NCI-H345 (cell line): ENCODE results near the gene EFCC1.
A peak's percentile ranks its signal among the peaks of the same experiment; 100 is the strongest.

Source experiments
- DNase-seq: peaks from one replicate; lab custom pipeline; 2025; lab: John Stamatoyannopoulos, UW

The EFCC1 gene, protein sequence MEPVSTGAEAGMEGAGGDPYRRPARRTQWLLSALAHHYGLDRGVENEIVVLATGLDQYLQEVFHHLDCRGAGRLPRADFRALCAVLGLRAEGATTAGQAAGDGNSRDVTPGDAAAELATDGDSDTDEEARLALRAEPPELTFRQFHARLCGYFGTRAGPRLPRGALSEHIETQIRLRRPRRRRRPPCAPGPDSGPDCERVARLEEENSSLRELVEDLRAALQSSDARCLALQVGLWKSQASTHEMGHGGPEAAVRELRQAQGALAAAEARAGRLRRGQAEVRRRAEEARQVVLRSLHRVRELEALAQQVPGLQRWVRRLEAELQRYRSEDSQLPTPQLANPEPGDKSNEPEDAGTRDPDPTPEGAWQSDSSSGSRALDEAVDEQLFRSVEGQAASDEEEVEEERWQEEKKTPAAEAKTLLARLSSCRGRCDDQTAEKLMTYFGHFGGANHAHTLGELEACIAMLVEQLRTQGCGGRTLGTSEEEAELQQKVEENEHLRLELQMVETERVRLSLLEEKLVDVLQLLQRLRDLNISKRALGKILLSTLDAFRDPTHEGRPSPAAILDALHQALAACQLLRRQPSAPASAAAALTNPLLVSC

DNA sequence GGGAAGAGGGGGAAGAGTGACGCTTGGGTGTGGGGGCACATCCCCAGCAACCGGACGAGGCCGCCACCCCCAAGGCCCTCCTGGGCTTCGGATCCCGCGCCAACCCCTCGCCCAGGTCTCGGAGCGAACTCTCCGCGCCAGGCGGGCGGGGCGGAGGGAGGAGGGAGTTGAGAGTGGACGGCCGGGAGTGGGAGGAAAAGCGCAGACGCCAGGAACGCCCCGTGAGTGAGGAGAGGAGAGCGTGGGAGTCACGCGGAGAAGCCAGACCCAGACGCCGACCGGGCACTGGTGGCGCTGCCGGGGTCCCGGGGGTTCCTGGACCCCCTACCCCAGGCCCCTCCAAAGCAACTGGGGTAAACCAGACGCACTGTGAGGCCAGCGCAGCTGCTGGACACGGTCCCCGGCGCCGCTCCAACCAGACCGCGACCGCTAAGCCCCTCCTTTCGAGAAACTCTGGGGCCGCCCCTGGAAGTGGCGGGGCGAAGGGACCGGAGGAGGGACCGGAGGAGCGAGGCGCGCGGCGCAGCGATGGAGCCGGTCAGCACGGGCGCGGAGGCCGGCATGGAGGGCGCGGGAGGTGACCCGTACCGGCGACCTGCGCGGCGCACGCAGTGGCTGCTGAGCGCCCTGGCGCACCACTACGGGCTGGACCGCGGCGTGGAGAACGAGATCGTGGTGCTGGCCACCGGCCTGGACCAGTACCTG lies at the start of gene EFCC1:
TSS of gene EFCC1 (plus strand) at position 204 of the 705 bp plus-strand sequence. CDS start at position 529, 325 bp downstream.
- DNase-seq: no peak

DNA sequence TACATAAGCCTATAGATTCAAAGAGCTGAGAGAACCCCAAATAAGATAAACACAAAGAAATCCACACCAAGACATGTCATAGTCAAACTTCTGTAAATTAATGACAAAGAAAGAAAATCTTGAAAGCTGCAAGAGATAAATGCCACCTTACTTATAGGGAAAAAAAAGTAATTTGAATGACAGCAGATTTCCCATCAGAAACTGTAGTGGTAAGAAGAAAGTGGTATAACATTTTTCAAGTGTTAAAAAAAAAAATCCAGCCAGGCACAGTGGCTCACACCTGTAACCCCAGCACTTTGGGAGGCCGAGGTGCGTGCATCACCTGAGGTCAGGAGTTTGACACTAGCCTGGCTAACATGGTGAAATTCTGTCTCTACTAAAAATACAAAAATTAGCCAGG lies 44.7 kb upstream of the EFCC1 start:
- no peak for DNase-seq

DNA sequence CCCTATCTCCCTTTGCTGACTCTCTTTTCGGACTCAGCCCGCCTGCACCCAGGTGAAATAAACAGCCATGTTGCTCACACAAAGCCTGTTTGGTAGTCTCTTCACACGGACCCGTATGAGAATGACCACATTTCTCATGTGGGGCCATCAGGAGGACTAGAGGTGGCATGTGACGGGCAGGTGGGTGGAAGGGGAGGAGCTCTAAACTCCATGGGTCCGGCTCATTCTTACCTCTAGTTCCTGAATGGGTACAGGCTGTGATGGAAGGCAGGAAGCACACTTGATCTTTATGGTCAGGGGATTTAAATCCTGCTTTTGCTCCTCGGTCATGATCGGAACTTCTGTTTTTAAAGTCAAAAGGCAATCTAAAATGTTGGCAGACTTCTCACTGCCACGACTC lies 35.8 kb upstream of the EFCC1 start:
- no peak for DNase-seq

DNA sequence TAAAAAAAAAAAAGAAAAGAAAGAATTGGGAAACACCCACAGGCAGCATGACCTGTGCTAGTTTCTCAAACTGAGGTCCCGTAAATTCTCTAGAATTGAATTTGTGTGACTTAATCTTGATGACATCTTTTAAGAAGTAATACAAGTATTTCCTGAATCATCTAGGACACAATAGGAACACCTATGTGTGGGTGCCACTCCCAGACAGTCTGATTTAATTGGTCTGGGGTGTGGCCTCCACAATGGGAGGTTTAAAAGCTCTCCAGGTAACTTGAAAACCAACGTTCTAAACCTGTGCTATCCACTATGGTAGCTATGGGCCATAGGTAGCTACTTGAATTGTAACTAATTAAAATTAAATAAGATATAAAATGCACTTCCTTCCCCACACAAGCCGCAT lies 35.3 kb upstream of the EFCC1 start:
- DNase-seq: no peak

DNA sequence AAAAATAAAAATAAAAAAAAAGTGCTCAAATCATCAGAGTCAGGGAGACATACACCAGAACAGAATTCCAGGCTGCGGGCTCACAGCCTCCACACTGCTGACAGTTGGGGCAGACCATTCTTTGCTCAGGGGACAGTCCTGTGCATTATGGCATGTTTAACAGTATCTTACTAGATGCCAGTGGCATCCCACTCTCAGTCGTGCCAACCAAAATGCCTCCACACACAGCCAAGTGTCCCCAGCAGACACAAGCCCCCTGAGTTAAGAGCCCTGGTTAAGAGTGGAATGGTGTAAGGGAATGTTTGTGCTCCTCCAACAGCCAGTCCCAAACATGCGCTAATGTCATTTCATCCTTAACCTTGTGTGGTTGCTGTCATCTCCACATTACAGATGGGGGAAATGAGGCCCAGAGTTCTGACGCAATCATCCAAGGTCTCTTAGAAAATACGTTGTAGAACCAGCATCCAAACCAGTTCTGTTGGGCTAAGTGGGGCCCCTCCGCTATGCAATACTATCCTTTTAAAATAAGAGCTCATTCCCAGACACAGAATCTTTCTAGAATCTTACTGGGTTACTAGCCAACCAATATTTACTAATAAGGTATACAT lies 33.3 kb upstream of the EFCC1 start:
- no peak for DNase-seq

DNA sequence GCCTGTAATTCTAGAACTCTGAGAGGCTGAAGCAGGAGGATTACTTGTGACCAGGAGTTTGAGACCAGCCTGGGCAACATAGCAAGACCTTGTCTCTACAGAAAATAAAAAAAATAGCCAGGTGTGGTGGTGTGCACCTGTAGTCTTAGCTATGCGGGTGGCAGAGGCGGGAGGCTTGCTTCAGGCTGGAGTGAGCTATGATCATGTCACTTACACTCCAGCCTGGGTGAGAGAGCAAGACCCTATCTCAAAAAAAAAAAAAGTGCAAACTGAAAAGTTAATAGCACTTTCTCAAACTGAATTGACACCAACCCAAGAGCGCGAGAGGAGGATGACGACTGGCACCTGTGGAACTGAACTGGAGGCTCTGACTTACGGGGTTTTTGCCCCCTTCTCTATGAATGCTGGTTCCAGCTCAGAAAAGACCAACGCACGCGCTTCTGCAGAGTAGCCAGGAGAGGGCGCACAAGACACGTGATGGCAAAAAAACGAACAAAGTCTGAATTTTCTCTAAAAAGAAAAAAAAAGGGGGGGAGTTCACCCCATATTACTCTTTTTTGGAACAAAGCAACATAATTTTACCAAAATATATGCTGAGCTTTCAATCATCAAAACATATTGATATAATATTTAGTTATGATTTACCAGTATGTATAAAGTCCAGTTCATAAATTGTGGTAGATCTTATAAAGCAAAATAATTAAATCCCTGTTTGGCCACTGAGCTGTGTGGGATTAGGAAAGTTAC lies 30.9 kb upstream of the EFCC1 start:
- DNase-seq: peak; percentile 35

DNA sequence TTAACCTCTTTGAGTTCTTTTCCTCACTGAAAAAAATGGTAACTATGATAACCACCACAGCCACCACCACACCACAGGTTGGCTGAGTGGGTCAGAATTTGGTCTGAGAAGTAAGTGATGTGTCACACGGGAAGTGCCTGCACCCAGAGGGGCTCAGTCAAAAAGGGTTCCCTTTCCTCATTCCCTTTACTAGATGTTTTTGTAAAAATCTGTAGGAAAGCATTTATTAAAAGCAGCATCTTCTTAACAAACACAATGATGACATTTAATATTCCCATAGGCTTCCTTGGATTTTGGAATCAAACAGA lies 30.4 kb upstream of the EFCC1 start:
- DNase-seq: no peak

DNA sequence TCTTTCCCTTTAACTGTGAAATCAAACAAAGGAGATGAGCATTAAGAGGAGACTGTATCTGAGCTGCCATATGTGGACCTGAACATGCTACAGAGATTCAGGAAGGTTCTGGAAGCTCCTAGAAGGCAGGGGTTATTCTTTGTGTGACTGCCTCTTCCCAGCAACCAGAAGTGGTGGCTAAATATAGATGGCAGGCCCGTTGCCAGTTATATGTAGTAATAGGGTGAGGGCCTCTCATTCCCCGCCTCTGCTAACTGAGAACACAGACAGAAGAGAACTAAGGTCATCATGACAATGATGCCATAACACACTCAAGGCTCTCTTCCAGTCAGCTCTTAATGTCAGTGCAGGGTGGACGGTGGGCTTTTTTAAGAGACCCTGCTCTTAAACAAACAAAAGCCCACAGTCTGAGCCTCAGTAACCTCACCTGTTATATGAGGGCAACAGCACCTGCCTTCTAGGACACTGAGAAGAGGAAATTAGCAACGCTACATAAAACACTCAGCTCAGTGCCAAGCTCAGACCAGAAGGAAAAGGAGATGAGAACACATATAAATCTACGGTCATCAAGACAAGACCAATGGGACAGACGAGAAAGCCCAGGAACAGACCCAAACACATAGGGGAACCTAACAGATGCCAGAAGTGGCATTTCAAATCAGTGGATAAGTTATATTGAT lies 29.5 kb upstream of the EFCC1 start:
- DNase-seq: no peak

DNA sequence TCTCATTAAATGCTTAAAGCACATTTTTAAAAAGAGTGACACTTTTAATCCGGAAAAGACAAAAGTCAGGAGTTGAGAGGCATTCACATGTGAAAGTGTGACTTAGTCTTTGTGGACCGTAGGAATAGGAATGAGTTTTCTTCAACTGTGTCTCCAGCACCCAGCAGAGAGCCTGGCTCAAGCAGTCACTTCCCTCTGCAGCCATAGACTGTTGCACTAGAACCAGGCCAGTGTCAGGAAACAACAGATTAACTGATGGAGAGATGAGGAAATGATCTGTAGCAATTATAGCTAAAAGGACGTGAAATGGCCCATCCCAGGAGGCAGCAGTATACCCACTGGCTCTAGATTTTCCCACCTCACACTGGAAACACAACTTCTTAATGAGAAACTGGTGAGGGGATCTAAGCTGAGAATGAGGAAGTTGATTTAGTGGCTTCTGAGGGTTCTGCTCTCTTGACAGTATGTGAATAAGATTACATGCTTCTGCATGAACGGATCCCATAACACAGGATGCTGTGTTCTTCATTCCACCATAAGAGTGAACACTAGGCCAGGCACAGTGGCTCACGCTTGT lies 27.0 kb upstream of the EFCC1 start:
- no peak for DNase-seq

DNA sequence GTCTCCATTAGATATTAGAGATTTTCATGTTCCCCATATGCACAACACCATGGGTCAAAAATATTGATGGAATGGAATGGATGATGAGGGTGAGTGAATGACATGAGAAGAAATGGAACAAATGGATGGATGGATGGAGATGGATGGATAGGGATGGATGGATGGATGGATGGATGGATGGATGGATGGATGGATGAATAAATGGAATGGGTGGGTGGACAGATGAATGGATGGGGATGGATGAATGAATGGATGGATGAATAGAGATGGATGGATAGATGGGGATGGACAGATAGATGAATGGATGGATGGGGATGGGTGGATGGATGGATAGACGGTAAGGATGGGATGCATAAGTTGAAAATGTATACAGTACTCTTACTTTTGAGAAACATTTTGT lies 25.8 kb upstream of the EFCC1 start:
- DNase-seq: no peak

DNA sequence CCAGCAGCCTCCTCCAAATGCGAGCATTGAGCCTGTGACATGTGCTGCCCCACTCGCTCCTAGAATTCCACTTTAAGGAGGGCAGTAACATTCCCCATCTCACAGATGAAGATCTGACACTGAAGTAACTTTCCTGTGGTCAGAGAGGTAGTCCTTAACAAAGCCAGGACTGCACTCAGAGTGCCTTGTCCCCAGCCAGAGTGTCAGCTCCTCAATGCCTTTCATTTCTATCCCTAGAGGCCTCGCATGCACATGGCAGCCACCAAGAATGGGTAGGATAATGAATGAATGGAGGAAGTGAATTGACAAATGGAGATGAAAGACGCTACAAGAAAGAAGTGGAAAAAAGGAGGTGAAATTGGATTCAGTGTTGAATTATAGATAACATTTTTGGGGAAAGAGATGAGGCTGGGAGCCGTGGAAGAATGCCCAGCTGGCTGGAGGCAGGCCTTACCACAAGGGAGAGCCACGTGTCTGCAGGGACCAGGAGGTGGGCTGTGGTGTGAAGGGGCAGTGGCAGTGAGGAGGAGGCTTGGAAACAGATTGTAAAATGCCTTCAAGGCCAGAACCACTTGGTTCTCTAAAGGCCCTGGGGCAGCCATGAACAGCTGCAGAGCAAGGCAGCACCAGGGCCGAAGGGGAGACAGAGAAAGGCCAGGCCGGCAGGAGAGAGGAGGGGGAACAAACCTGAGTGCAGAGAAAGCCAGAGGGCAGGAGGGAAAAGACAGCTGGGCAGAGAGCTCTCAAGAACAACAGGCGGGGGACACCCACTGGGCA lies 17.6 kb upstream of the EFCC1 start:
- DNase-seq: no peak

DNA sequence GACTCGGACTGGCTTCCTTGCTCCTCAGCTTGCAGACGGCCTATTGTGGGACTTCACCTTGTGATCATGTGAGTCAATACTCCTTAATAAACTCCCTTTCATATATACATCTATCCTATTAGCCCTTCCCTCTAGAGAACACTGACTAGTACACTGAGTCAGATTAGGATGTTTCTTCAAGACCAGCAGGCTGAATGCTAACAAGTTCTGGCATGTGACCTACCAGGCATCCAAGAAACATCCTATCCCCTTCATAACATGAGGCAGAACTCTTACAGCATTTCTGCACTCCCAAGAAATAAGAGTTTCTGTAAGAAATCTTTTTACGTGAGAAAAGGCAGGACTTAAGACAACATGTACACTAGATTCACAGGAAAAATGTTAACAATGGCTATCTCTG lies 16.5 kb upstream of the EFCC1 start:
- DNase-seq: no peak

DNA sequence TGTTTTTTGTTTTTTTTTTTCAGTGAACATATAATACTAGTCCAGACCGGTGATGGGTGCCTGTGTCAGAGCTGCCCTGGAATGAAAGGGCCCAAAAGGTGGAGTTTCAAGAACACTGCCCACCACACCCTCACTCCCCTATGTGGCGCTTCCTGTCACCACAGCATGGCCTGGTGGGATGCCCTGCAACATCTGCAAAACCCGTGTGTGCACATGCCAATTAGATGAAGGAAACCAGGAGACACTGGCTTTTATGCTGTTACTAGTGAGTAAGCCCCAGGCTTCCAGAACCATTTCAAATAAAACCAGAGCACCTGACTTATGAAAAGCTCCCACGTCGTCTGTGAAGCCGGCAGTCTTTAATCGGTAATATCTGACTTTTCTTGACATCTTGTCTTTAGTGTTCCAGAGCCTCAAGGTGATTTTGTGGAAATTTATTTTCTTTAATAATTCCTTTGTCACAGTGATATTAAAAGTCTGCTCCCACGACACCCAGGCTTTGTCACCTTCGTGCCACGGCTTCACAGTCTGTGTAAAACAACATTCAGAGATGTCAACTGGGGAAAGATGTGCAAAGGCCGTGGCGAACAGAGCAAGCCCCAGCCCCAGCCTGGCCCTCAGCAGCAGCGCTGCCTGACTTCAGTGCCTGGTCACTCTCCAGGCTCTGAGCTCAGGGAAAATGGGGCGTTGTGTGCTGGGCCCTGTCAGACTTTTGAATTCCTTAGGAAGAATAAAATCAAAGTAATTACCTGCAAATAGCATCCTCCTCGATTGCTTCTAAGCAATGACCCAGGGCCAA lies 13.6 kb upstream of the EFCC1 start:
- DNase-seq: no peak

DNA sequence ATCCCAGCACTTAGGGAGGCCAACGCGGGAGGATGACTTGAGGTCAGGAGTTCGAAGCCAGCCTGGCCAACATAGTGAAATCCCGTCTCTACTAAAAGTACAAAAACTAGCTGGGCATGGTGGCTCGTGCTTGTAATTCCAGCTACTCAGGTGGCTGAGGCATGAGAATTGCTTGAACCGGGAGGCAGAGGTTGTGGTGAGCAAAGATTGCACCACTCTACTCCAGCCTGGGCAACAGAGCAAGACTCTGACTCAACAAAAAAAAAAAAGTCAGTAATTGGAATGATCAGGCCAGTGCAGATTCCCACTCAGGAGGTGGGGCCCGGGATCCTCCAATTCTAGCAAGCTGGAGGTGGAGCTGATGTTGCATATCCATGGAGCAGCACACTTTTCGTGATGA lies 12.8 kb upstream of the EFCC1 start:
- DNase-seq: no peak

DNA sequence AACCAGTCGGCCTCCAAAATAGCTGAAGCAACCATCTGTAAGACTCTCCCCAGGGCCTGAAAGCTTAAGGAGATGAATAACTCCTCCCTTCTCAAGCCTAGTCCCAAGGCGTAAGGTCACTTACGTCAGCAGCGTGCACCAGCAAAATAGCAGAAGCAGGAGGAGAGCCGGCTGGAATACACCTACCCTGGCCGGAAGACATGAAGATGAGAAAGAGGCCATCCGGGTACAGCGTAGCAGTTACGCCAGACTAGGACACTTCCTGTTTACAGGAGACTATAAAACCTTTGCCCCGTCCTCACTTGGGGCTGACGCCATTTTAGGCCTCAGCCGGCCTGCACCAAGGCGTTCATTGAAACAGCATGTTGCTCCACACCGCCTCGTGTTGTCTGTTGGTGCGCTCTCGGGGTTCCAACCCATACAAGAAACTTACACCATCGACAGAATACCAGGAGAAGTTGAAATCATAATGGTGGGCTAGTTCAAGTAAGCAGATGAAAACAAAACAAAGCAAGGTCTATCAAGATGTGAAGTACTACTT lies 9.7 kb upstream of the EFCC1 start:
- DNase-seq: no peak

DNA sequence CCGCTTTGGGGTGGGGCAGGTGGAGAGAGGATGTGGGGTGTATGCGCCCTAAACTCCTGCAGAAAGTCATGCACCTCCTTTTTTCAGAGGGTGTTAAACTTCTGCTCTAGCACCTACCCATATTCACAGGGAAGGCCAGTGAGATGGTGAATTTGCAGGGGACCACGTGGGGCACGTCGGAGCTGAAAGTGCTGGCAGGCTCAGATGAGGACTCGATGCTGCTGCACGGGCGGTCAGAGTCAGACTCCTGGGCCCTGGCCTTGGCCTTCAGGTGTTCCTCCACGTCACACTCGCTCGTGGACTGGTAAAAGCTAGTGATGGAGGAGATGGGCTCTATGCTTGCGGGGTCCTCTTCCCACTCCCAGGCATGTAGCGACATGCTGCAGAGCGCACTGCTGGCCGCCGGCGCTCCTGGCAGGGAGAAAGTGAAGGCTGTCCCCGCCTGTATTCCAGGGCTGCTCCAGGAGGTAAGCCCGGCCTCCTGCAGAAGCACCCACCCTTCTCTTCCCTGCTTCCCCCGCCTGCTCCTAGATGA lies 8.1 kb upstream of the EFCC1 start:
- no peak for DNase-seq

DNA sequence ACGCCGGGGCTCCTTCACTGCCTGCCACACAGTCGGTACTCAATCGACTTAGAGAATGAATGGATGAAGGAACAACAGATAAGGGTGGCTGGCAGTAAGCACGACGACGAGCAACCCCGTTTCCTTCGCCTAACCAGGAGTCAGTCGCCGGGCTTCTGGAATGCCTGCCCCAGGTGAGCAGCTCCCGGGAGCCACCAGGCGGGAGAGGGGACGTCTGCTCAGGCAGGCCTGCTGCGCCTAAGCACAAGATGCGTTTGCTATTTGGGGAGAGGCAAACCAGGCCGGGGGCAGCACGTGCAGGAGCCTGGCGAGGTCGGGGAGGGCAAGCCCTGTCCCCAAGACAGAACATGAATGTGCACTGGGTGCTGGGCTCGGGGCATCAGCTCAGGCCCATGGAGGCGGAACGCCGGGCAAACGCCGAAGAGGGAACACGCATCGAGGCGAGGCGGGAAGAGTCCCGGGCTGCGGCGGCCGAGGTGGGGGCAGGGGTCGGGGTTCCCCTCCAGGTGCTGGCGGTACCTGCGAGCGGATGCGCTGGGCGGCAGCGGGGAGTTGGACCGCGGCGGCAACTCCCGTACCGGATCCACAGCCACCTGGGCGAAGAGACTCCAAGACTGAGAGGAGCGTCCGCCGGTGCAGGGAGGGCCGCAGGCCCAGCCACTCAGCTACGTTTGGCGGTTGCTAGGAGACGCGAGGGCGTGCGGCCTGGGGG lies 7.5 kb upstream of the EFCC1 start, which contains the start of gene CFAP92:
TSS of gene CFAP92 (minus strand) at position 616 of the 712 bp plus-strand sequence. CDS start 772 bp downstream, outside the sequence.
- DNase-seq: peak; percentile 78

DNA sequence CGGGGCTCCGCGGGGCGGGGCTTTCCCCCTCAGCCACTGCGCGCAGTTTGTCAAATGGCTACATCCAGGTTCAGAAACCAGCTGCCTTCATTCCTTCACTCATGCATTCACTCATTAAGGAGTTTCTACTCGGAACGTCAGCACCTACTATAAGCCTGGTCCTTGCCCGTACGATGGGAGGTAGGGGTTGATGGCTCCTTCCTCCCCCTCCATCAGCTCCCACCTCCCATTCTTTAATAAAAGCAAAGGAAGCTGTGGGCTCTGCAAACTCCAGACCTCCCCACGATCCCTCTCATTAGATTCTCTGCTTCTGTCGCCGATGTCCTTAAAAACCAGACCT lies 7.0 kb upstream of the EFCC1 start:
- DNase-seq: no peak
